ENCODE measurements around the gene POLR3G. TPM values are rescaled to one million over a fixed set of nuclear protein-coding genes. Genes with fewer than 3 reads are reported as not detected.

POLR3G gene
- total and polyA plus RNA-seq, 2 of the 13 experiments (the other 11 are each of a cell fraction or from before 2014, with no cell fraction given) = 1.2 to 7.3 TPM

DNA sequence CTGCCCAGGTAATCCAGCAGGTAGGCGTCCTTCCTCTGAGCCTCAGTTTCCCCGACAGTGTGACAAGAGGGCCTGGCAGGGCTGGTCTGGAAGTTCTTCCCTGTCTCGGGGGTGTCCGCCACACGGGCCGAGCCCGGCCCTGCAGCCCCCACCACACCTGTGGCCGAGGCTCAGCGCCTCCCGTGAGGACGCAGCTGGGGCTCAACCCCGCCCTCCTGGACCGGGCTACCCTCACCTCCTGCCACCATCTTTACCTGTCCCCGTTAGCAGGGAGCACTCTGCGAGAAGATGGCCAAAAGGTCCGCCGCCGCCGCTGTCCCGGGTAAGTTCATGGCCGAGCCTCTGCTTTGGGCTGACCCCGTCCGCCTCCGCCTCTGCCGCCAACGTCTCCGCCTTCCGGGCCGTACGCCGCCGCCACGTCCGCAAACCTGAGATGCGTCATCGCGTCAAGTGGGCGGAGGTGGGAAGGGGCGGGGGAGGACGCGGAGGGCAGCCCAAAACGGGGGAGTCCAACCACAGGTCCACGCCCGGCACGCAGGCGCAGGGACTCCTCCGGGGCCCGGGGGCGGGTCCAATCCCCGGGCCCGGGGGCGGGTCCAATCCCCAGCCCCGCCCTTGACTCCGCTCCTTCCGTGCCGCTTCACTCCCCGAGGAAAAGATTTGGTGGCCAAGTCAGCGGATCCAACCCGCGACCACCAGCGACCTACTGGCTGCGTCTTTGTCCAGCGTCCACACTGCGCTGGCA, 54.7 kb downstream of the POLR3G start, which contains the start of gene LYSMD3 (continued):
- peak; percentile 70 for TF ChIP-seq AGO2 (optimal IDR thresholded peaks at IDR 0.05; ENCODE audit: low read depth, low read length)
- TF ChIP-seq POLR2AphosphoS5 (IDR thresholded peaks at IDR 0.05; ENCODE audit: low read depth, low read length) = peak; percentile 88
- peak; percentile 8; the same call in 1 of the 2 replicates for TF ChIP-seq HMG20B (CRISPR knock-in tag; conservative IDR thresholded peaks at IDR 0.05)
- TF ChIP-seq HNRNPLL (IDR thresholded peaks at IDR 0.05; ENCODE audit: low read depth, low read length, poor library complexity, severe bottlenecking) = peak; percentile 96
- TF ChIP-seq, protein P1, sequence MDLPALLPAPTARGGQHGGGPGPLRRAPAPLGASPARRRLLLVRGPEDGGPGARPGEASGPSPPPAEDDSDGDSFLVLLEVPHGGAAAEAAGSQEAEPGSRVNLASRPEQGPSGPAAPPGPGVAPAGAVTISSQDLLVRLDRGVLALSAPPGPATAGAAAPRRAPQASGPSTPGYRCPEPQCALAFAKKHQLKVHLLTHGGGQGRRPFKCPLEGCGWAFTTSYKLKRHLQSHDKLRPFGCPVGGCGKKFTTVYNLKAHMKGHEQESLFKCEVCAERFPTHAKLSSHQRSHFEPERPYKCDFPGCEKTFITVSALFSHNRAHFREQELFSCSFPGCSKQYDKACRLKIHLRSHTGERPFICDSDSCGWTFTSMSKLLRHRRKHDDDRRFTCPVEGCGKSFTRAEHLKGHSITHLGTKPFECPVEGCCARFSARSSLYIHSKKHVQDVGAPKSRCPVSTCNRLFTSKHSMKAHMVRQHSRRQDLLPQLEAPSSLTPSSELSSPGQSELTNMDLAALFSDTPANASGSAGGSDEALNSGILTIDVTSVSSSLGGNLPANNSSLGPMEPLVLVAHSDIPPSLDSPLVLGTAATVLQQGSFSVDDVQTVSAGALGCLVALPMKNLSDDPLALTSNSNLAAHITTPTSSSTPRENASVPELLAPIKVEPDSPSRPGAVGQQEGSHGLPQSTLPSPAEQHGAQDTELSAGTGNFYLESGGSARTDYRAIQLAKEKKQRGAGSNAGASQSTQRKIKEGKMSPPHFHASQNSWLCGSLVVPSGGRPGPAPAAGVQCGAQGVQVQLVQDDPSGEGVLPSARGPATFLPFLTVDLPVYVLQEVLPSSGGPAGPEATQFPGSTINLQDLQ (CRISPR knock-in tag; IDR thresholded peaks at IDR 0.05) = no peak; the same call in 1 of the 2 replicates
- TF ChIP-seq, protein P2, sequence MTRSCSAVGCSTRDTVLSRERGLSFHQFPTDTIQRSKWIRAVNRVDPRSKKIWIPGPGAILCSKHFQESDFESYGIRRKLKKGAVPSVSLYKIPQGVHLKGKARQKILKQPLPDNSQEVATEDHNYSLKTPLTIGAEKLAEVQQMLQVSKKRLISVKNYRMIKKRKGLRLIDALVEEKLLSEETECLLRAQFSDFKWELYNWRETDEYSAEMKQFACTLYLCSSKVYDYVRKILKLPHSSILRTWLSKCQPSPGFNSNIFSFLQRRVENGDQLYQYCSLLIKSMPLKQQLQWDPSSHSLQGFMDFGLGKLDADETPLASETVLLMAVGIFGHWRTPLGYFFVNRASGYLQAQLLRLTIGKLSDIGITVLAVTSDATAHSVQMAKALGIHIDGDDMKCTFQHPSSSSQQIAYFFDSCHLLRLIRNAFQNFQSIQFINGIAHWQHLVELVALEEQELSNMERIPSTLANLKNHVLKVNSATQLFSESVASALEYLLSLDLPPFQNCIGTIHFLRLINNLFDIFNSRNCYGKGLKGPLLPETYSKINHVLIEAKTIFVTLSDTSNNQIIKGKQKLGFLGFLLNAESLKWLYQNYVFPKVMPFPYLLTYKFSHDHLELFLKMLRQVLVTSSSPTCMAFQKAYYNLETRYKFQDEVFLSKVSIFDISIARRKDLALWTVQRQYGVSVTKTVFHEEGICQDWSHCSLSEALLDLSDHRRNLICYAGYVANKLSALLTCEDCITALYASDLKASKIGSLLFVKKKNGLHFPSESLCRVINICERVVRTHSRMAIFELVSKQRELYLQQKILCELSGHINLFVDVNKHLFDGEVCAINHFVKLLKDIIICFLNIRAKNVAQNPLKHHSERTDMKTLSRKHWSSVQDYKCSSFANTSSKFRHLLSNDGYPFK (CRISPR knock-in tag; IDR thresholded peaks at IDR 0.05; ENCODE audit: borderline replicate concordance) = peak; percentile 74; the same call in 1 of the 2 replicates
- peak; percentile 77 for TF ChIP-seq RXRB (CRISPR knock-in tag; IDR thresholded peaks at IDR 0.05; ENCODE audit: borderline replicate concordance)
- peak; percentile 90 for TF ChIP-seq GTF3A (CRISPR knock-in tag; conservative IDR thresholded peaks at IDR 0.05)
- peak; percentile 58; the same call in 1 of the 2 replicates for TF ChIP-seq AKAP8 (CRISPR knock-in tag; IDR thresholded peaks at IDR 0.05)
- TF ChIP-seq, protein P3, sequence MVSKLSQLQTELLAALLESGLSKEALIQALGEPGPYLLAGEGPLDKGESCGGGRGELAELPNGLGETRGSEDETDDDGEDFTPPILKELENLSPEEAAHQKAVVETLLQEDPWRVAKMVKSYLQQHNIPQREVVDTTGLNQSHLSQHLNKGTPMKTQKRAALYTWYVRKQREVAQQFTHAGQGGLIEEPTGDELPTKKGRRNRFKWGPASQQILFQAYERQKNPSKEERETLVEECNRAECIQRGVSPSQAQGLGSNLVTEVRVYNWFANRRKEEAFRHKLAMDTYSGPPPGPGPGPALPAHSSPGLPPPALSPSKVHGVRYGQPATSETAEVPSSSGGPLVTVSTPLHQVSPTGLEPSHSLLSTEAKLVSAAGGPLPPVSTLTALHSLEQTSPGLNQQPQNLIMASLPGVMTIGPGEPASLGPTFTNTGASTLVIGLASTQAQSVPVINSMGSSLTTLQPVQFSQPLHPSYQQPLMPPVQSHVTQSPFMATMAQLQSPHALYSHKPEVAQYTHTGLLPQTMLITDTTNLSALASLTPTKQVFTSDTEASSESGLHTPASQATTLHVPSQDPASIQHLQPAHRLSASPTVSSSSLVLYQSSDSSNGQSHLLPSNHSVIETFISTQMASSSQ (IDR thresholded peaks at IDR 0.05; ENCODE audit: low read depth) = no peak
- TF ChIP-seq, protein P3 (CRISPR knock-in tag; IDR thresholded peaks at IDR 0.05; ENCODE audit: borderline replicate concordance) = peak; percentile 81
- peak; percentile 92 for TF ChIP-seq RBFOX2 (IDR thresholded peaks at IDR 0.05; ENCODE audit: low read depth, low read length)
- peak; percentile 85; the same call in 1 of the 2 replicates for TF ChIP-seq RARG (CRISPR knock-in tag; IDR thresholded peaks at IDR 0.05; ENCODE audit: low read depth)
- peak; percentile 65 for TF ChIP-seq NFYC (CRISPR knock-in tag; IDR thresholded peaks at IDR 0.05)
- TF ChIP-seq RBM39 (IDR thresholded peaks at IDR 0.05; ENCODE audit: low read depth, low read length, poor library complexity, severe bottlenecking) = peak; percentile 97
- 0 out of 2 replicates have a peak, but pooled peaks have one; percentile 29 for TF ChIP-seq REPIN1 (CRISPR knock-in tag; IDR thresholded peaks at IDR 0.05; ENCODE audit: borderline replicate concordance, low read depth)
- TF ChIP-seq, protein P4, sequence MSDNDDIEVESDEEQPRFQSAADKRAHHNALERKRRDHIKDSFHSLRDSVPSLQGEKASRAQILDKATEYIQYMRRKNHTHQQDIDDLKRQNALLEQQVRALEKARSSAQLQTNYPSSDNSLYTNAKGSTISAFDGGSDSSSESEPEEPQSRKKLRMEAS (IDR thresholded peaks at IDR 0.05) = no peak; the same call in 1 of the 2 replicates
- TF ChIP-seq JUN (CRISPR knock-in tag; IDR thresholded peaks at IDR 0.05) = peak; percentile 57; the same call in 1 of the 2 replicates
- peak; percentile 90 for TF ChIP-seq FOSL2 (CRISPR knock-in tag; IDR thresholded peaks at IDR 0.05)

Data from HepG2 (cell line).